Ramos (cell line): ENCODE data around the gene TCEAL4.

Experiments used
- in situ Hi-C: fragments of 300-500 bp; cut with MboI; formaldehyde crosslinking; loops from one replicate; pipeline ENCODE4 v1.14.3; 2022; ENCODE audit warnings: low sequenced_read_pairs; ENCODE audit not compliant: unreplicated experiment

TCEAL4 gene

GRCh38 chrX:103585411-103586313 lies at the start of gene TCEAL4:
Gene TCEAL4, plus strand, starts transcription at chrX:103585515. Its CDS starts 1,161 bp downstream, at chrX:103586676.
- in situ Hi-C loops: no loop called here

GRCh38 chrX:103536071-103536470 lies 49.2 kb upstream of the TCEAL4 start:
- in situ Hi-C loops: no loop called here

GRCh38 chrX:103536732-103537131 lies 48.6 kb upstream of the TCEAL4 start:
- in situ Hi-C loops: no loop called here

GRCh38 chrX:103537871-103538387 lies 47.4 kb upstream of the TCEAL4 start:
- in situ Hi-C loops: no loop called here

- in situ Hi-C loops: no loop called here
These were observed 46.6 kb upstream of the TCEAL4 start for GRCh38 chrX:103538728-103539127.

GRCh38 chrX:103539695-103540094 lies 45.6 kb upstream of the TCEAL4 start:
- in situ Hi-C loops: no loop called here

- in situ Hi-C loops: no loop called here
These were observed 45.2 kb upstream of the TCEAL4 start for GRCh38 chrX:103540145-103540544.

GRCh38 chrX:103549916-103550315 lies 35.4 kb upstream of the TCEAL4 start:
- in situ Hi-C loops: no loop called here

GRCh38 chrX:103550415-103551051 lies 34.8 kb upstream of the TCEAL4 start:
- in situ Hi-C loops: no loop called here

- in situ Hi-C loops: no loop called here
These were observed 33.1 kb upstream of the TCEAL4 start for GRCh38 chrX:103552236-103552635.

GRCh38 chrX:103554687-103555424 lies 30.5 kb upstream of the TCEAL4 start:
- in situ Hi-C loops: no loop called here

- in situ Hi-C loops: no loop called here
These were observed 28.2 kb upstream of the TCEAL4 start for GRCh38 chrX:103556963-103557612.

- in situ Hi-C loops: no loop called here
These were observed 25.1 kb upstream of the TCEAL4 start for GRCh38 chrX:103560256-103560655.

GRCh38 chrX:103562801-103563200 lies 22.5 kb upstream of the TCEAL4 start:
- in situ Hi-C loops: no loop called here

- in situ Hi-C loops: no loop called here
These were observed 20.1 kb upstream of the TCEAL4 start for GRCh38 chrX:103565197-103565596.

GRCh38 chrX:103565752-103566151 lies 19.6 kb upstream of the TCEAL4 start:
- in situ Hi-C loops: no loop called here

- in situ Hi-C loops: no loop called here
These were observed 14.2 kb upstream of the TCEAL4 start for GRCh38 chrX:103571121-103571520.

GRCh38 chrX:103571726-103572125 lies 13.6 kb upstream of the TCEAL4 start:
- in situ Hi-C loops: no loop called here

GRCh38 chrX:103573202-103573601 lies 12.1 kb upstream of the TCEAL4 start:
- in situ Hi-C loops: no loop called here

GRCh38 chrX:103584596-103584995 lies 719 bp upstream of the TCEAL4 start:
- in situ Hi-C loops: no loop called here
